ENCODE results near the gene DONSON. TPM values are rescaled to one million over a fixed set of nuclear protein-coding genes. Genes with fewer than 3 reads are reported as not detected.

DONSON gene
- total RNA-seq, 4 donors from 2014 or later, result 6.2 to 14.4 (median 7.0) TPM

- 96 to 97% methylated on average over 7 of the region's 7 CpGs for WGBS, 2 donors
- H3K4me3 ChIP-seq (ENCODE audit: low read depth, poor library complexity, severe bottlenecking), result no peak overlapping the region
- TF ChIP-seq POLR2A (IDR thresholded peaks at IDR 0.05), result no peak
- no peak for TF ChIP-seq CTCF (IDR thresholded peaks at IDR 0.05)
- no peak for DNase-seq (ENCODE audit: low spot score in 2 of 2)
- intact Hi-C loops (cut with DNase I; ENCODE audit: low total_unique reads), result no loop called here
Observed at GRCh38 chr21:33611006-33611744, 22.7 kb upstream of the DONSON start.

GRCh38 chr21:33608559-33608958, 20.1 kb upstream of the DONSON start:
- no peak overlapping the region for H3K4me3 ChIP-seq (ENCODE audit: low read depth, poor library complexity, severe bottlenecking)
- intact Hi-C loops (cut with DNase I; ENCODE audit: low total_unique reads), result no loop called here
- 64 to 77% methylated on average over 1 of the region's 1 CpG for WGBS, 2 donors
- no peak for DNase-seq (ENCODE audit: low spot score in 2 of 2)
- TF ChIP-seq CTCF (IDR thresholded peaks at IDR 0.05), result no peak
- TF ChIP-seq POLR2A (IDR thresholded peaks at IDR 0.05), result no peak

- 89 to 94% methylated on average over 1 of the region's 1 CpG for WGBS, 2 donors
- H3K4me3 ChIP-seq (ENCODE audit: low read depth, poor library complexity, severe bottlenecking), result no peak overlapping the region
- DNase-seq (ENCODE audit: low spot score in 2 of 2), result no peak
- intact Hi-C loops (cut with DNase I; ENCODE audit: low total_unique reads), result no loop called here
- no peak for TF ChIP-seq CTCF (IDR thresholded peaks at IDR 0.05)
- no peak for TF ChIP-seq POLR2A (IDR thresholded peaks at IDR 0.05)
Observed at GRCh38 chr21:33598051-33598450, 9.6 kb upstream of the DONSON start.

GRCh38 chr21:33587792-33588484, 546 bp downstream of the DONSON start:
- peak; percentile 24 to 90 for DNase-seq (ENCODE audit: low spot score in 2 of 2)
- WGBS, 2 donors, result 1% methylated on average over 33 to 49 of the region's 57 CpGs
- no peak for TF ChIP-seq CTCF (IDR thresholded peaks at IDR 0.05)
- H3K4me3 ChIP-seq (ENCODE audit: low read depth, poor library complexity, severe bottlenecking), result peak overlapping the region; percentile 71
- intact Hi-C loops (cut with DNase I; ENCODE audit: low total_unique reads), result no loop called here

GRCh38 chr21:33586927-33587326, 1.6 kb downstream of the DONSON start:
- 73 to 74% methylated on average over 6 of the region's 6 CpGs for WGBS, 2 donors
- H3K4me3 ChIP-seq (ENCODE audit: low read depth, poor library complexity, severe bottlenecking), result no peak overlapping the region
- DNase-seq (ENCODE audit: low spot score in 2 of 2), result no peak
- intact Hi-C loops (cut with DNase I; ENCODE audit: low total_unique reads), result no loop called here
- TF ChIP-seq POLR2A (IDR thresholded peaks at IDR 0.05) (no peak), CTCF (IDR thresholded peaks at IDR 0.05) (no peak)

Measured in lower leg skin (tissue), 4 donors.